Neural cell (in vitro differentiated cells): Measurements from ENCODE around the gene HPS1. TPM values are rescaled to one million over a fixed set of nuclear protein-coding genes. Genes with fewer than 3 reads are reported as not detected.

ENCODE experiments used
- H2AFZ ChIP-seq: fragments of 200-600, 300-800 bp; sonication (generic), shearing (Covaris generic); 2 replicates; pipeline ENCODE4 v1.6.0; 2014; ENCODE audit warnings: low read depth, mild to moderate bottlenecking, antibody characterized with exemption, low read length, moderate library complexity
- H3F3A ChIP-seq: fragments of 200-600 bp; shearing (Covaris generic); 2 replicates; pipeline ENCODE4 v1.6.1; 2016; ENCODE audit warnings: mild to moderate bottlenecking, moderate library complexity, mixed read lengths, antibody characterized with exemption, low read length; ENCODE audit not compliant: insufficient read depth, poor library complexity, severe bottlenecking
- H3K27ac ChIP-seq: fragments of 200-600, 300-800 bp; sonication (generic), shearing (Covaris generic); 2 replicates; pipeline ENCODE4 v1.5.1; 2014; ENCODE audit warnings: mild to moderate bottlenecking, low read length, moderate library complexity
- H3K27me3 ChIP-seq: fragments of 300-800, 200-600 bp; sonication (generic), shearing (Covaris generic); 2 replicates; pipeline ENCODE4 v1.6.0; 2014; ENCODE audit warnings: mild to moderate bottlenecking, low read depth, low read length, moderate library complexity; ENCODE audit not compliant: insufficient read depth
- H3K36me3 ChIP-seq: fragments of 300-800, 200-600 bp; sonication (generic), shearing (Covaris generic); 2 replicates; pipeline ENCODE4 v1.5.1; 2014; ENCODE audit warnings: mild to moderate bottlenecking, antibody characterized with exemption, low read length, moderate library complexity; ENCODE audit not compliant: insufficient read depth
- H3K4me2 ChIP-seq: fragments of 300-800, 200-600 bp; sonication (generic), shearing (Covaris generic); 2 replicates; pipeline ENCODE4 v1.6.0; 2014; ENCODE audit warnings: mild to moderate bottlenecking, low read length
- H3K4me3 ChIP-seq: fragments of 300-800, 200-600 bp; sonication (generic), shearing (Covaris generic); 2 replicates; pipeline ENCODE4 v1.5.1; 2014; ENCODE audit warnings: mild to moderate bottlenecking, low read length, moderate library complexity
- H3K79me2 ChIP-seq: fragments of 200-600 bp; shearing (Covaris generic); replicated peaks from 2 replicates; pipeline ENCODE4 v1.6.0; 2014; ENCODE audit warnings: mild to moderate bottlenecking, low read length, moderate library complexity; ENCODE audit not compliant: insufficient read depth
- H3K9ac ChIP-seq: fragments of 300-800, 200-600 bp; sonication (generic), shearing (Covaris generic); 2 replicates; pipeline ENCODE4 v1.6.1; 2016; ENCODE audit warnings: mild to moderate bottlenecking, low read length, mixed read lengths
- H3K9me2 ChIP-seq: fragments of 200-600 bp; shearing (Covaris generic); 2 replicates; pipeline ENCODE4 v1.6.1; 2016; ENCODE audit warnings: mild to moderate bottlenecking, low read length, mixed read lengths; ENCODE audit not compliant: insufficient read depth
- H3K9me3 ChIP-seq: fragments of 200-600, 300-800 bp; sonication (generic), shearing (Covaris generic); 2 replicates; pipeline ENCODE4 v1.6.1; 2016; ENCODE audit warnings: mild to moderate bottlenecking, mixed run types, low read length, moderate library complexity, mixed read lengths
- H4K20me1 ChIP-seq: fragments of 200-600 bp; shearing (Covaris generic); 2 replicates; pipeline ENCODE4 v1.6.1; 2016; ENCODE audit warnings: mild to moderate bottlenecking, mixed run types; ENCODE audit not compliant: insufficient read depth
- CTCF ChIP-seq: fragments of 450-650 bp; IDR thresholded peaks from 2 replicates; pipeline ENCODE4 v1.5.1; 2014; ENCODE audit warnings: antibody characterized with exemption, mild to moderate bottlenecking, moderate library complexity; ENCODE audit not compliant: poor library complexity, severe bottlenecking
- EP300 ChIP-seq: fragments of 450-650 bp; conservative IDR thresholded peaks from 2 replicates; pipeline ENCODE4 v1.6.1; 2014; ENCODE audit warnings: antibody characterized with exemption, mild to moderate bottlenecking, moderate library complexity; ENCODE audit not compliant: poor library complexity, severe bottlenecking
- EZH2 ChIP-seq: fragments of 200-600, 300-800 bp; shearing (Covaris generic), sonication (generic); IDR thresholded peaks from 2 replicates; pipeline ENCODE4 v1.6.1; 2014; ENCODE audit warnings: antibody characterized with exemption, low read length, borderline replicate concordance, mild to moderate bottlenecking; ENCODE audit not compliant: insufficient read depth, poor library complexity, severe bottlenecking
- MXI1 ChIP-seq: fragments of 450-650 bp; conservative IDR thresholded peaks from 2 replicates; pipeline ENCODE4 v1.6.1; 2014; ENCODE audit warnings: antibody characterized with exemption, mild to moderate bottlenecking; ENCODE audit not compliant: poor library complexity, severe bottlenecking
- POLR2AphosphoS5 ChIP-seq: IDR thresholded peaks from 2 replicates; pipeline ENCODE4 v1.6.1; 2012
- RAD21 ChIP-seq: fragments of 450-650 bp; conservative IDR thresholded peaks from 2 replicates; pipeline ENCODE4 v1.6.1; 2014; ENCODE audit warnings: antibody characterized with exemption, mild to moderate bottlenecking, moderate library complexity
- REST ChIP-seq: IDR thresholded peaks from 2 replicates; pipeline ENCODE4 v1.6.1; 2012; ENCODE audit warnings: borderline replicate concordance
- SMC3 ChIP-seq: fragments of 450-650 bp; conservative IDR thresholded peaks from 2 replicates; pipeline ENCODE4 v1.6.1; 2014; ENCODE audit warnings: antibody characterized with exemption, mild to moderate bottlenecking, moderate library complexity; ENCODE audit not compliant: poor library complexity
- TAF1 ChIP-seq: IDR thresholded peaks from 2 replicates; pipeline ENCODE4 v1.6.1; 2012; ENCODE audit warnings: low read depth
- polyA plus RNA-seq: library from polyadenylated mRNA; depleted of rRNA; stranded (reverse); fragments of >200 nt; gene quantifications from 2 replicates; pipeline ENCODE4 v1.2.3, GENCODE V29; 2014

The HPS1 gene
- polyA plus RNA-seq, 1 donor from 2014 or later, result 1.4 TPM

DNA sequence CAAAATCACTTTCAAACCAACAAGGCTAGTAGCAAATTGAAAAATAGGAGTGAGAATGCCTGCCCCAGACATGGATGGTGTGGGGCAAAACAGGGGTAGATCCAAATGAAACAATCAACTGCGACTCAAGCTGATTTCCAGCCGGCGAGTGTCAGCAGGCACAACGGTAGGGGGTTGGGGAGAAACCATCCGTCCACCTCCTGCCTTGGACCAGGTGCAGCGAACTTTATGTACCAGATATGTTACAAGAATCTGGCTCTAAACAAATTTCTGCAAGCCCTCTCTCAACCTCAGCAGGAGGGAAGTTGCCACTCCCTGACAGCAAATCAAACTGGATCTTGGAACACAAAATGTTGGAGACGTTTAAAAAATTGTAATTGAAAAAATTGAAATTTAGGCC, 76.9 kb downstream of the HPS1 start:
- Histone ChIP-seq H3K4me2 (no peak overlapping the region), H3F3A (no peaks in the 10 kb centered on the region), H3K4me3 (no peak overlapping the region), H3K36me3 (no peaks in the 10 kb centered on the region), H2AFZ (no peak overlapping the region), H3K27ac (no peak overlapping the region), H3K27me3 (no peaks in the 10 kb centered on the region), H3K79me2 (no peaks in the 10 kb centered on the region), H3K9ac (no peak overlapping the region), H4K20me1 (no peaks in the 10 kb centered on the region), H3K9me2 (no peaks in the 10 kb centered on the region), H3K9me3 (no peaks in the 10 kb centered on the region)
- TF ChIP-seq REST, result no peak
- no peak for TF ChIP-seq TAF1
- no peak for TF ChIP-seq EZH2
- TF ChIP-seq RAD21, result no peak
- TF ChIP-seq EP300, result no peak
- TF ChIP-seq SMC3, result no peak
- no peak for TF ChIP-seq POLR2AphosphoS5
- no peak for TF ChIP-seq MXI1
- TF ChIP-seq CTCF, result no peak

- Histone ChIP-seq H2AFZ (no peak overlapping the region), H3K9ac (no peak overlapping the region), H4K20me1 (no peaks in the 10 kb centered on the region), H3K27ac (no peak overlapping the region), H3K79me2 (no peaks in the 10 kb centered on the region), H3K27me3 (no peaks in the 10 kb centered on the region), H3K36me3 (no peaks in the 10 kb centered on the region), H3K4me2 (no peak overlapping the region), H3K4me3 (no peak overlapping the region), H3K9me3 (no peaks in the 10 kb centered on the region), H3K9me2 (no peaks in the 10 kb centered on the region), H3F3A (no peaks in the 10 kb centered on the region)
- TF ChIP-seq REST (no peak), CTCF (no peak), EZH2 (no peak), MXI1 (no peak), POLR2AphosphoS5 (no peak), EP300 (no peak), TAF1 (no peak), RAD21 (no peak), SMC3 (no peak)
Measured at GRCh38 chr10:98368644-98369043, 78.1 kb downstream of the HPS1 start.
